H9 (cell line): Measurements from ENCODE around the gene KRTAP19-8. TPM values are rescaled to one million over a fixed set of nuclear protein-coding genes. Genes with fewer than 3 reads are reported as not detected.

Source experiments
- DNase-seq: peaks from one replicate; pipeline ENCODE4 v3.0.0-alpha.2; 2017
- H2AFZ ChIP-seq: one replicate; pipeline ENCODE4 v1.6.1; 2013; ENCODE audit warnings: mild to moderate bottlenecking, low read length, control low read depth, moderate library complexity
- H2AK5ac ChIP-seq: 2 replicates; pipeline ENCODE4 v1.6.1; 2013; ENCODE audit warnings: low read length, control low read depth, mixed read lengths; ENCODE audit not compliant: insufficient read length
- H2BK120ac ChIP-seq: one replicate; pipeline ENCODE4 v1.6.1; 2013; ENCODE audit warnings: low read depth, mild to moderate bottlenecking, low read length, control low read depth, inconsistent platforms; ENCODE audit not compliant: poor library complexity, severe bottlenecking
- H2BK12ac ChIP-seq: 2 replicates; pipeline ENCODE4 v1.6.1; 2013; ENCODE audit warnings: low read length, control low read depth, mixed read lengths, low read depth; ENCODE audit not compliant: insufficient read length
- H2BK15ac ChIP-seq: 2 replicates; pipeline ENCODE4 v1.6.1; 2013; ENCODE audit warnings: low read depth, low read length, control low read depth
- H2BK20ac ChIP-seq: one replicate; pipeline ENCODE4 v1.6.1; 2013; ENCODE audit warnings: low read depth, mild to moderate bottlenecking, low read length, control low read depth, inconsistent platforms; ENCODE audit not compliant: poor library complexity, severe bottlenecking
- H2BK5ac ChIP-seq: 2 replicates; pipeline ENCODE4 v1.6.1; 2013; ENCODE audit warnings: low read length, control low read depth, mixed read lengths; ENCODE audit not compliant: insufficient read length
- H3K14ac ChIP-seq: 2 replicates; pipeline ENCODE4 v1.6.1; 2013; ENCODE audit warnings: low read length, control low read depth; ENCODE audit not compliant: insufficient read depth
- H3K18ac ChIP-seq: 2 replicates; pipeline ENCODE4 v1.6.1; 2013; ENCODE audit warnings: low read depth, mild to moderate bottlenecking, mixed read lengths, low read length, control low read depth; ENCODE audit not compliant: insufficient read length
- H3K23ac ChIP-seq: 2 replicates; pipeline ENCODE4 v1.6.1; 2013; ENCODE audit warnings: low read length, control low read depth, mixed read lengths, low read depth; ENCODE audit not compliant: insufficient read length
- H3K23me2 ChIP-seq: 2 replicates; pipeline ENCODE4 v1.6.1; 2013; ENCODE audit warnings: low read depth, mild to moderate bottlenecking, mixed read lengths, low read length, control low read depth; ENCODE audit not compliant: insufficient read length, poor library complexity, severe bottlenecking
- H3K27ac ChIP-seq: 2 replicates; pipeline ENCODE4 v1.5.1; 2013; ENCODE audit warnings: low read length, control low read depth, mixed read lengths, low read depth; ENCODE audit not compliant: insufficient read length
- H3K27me3 ChIP-seq: 2 replicates; pipeline ENCODE4 v1.6.1; 2013; ENCODE audit warnings: low read length, control low read depth, inconsistent platforms; ENCODE audit not compliant: insufficient read depth
- H3K4ac ChIP-seq: 2 replicates; pipeline ENCODE4 v1.6.1; 2013; ENCODE audit warnings: low read depth, mild to moderate bottlenecking, control low read depth, inconsistent platforms, low read length, moderate library complexity
- H3K4me1 ChIP-seq: 2 replicates; pipeline ENCODE4 v1.6.1; 2013; ENCODE audit warnings: low read length, control low read depth, inconsistent platforms; ENCODE audit not compliant: insufficient read depth
- H3K4me2 ChIP-seq: 2 replicates; pipeline ENCODE4 v1.6.1; 2013; ENCODE audit warnings: low read length, control low read depth, mixed read lengths; ENCODE audit not compliant: insufficient read length, insufficient read depth
- H3K56ac ChIP-seq: 2 replicates; pipeline ENCODE4 v1.6.1; 2013; ENCODE audit warnings: low read depth, mild to moderate bottlenecking, mixed read lengths, low read length, control low read depth; ENCODE audit not compliant: insufficient read length
- H3K79me1 ChIP-seq: 2 replicates; pipeline ENCODE4 v1.6.1; 2013; ENCODE audit warnings: low read depth, mild to moderate bottlenecking, moderate library complexity, low read length, control low read depth, inconsistent platforms; ENCODE audit not compliant: insufficient read depth, poor library complexity, severe bottlenecking
- H3K79me2 ChIP-seq: 2 replicates; pipeline ENCODE4 v1.6.1; 2013; ENCODE audit warnings: low read length, control low read depth, inconsistent platforms; ENCODE audit not compliant: insufficient read depth
- H3K9ac ChIP-seq: 2 replicates; pipeline ENCODE4 v1.6.1; 2013; ENCODE audit warnings: low read length, control low read depth, mixed read lengths; ENCODE audit not compliant: insufficient read length; ENCODE audit errors: extremely low read depth
- H3K9me3 ChIP-seq: one replicate; pipeline ENCODE4 v1.6.1; 2013; ENCODE audit warnings: low read depth, low read length, inconsistent platforms; ENCODE audit not compliant: control insufficient read depth
- H3T11ph ChIP-seq: one replicate; pipeline ENCODE4 v1.6.1; 2013; ENCODE audit warnings: mild to moderate bottlenecking, low read length, control low read depth, inconsistent platforms
- H4K20me1 ChIP-seq: one replicate; pipeline ENCODE4 v1.6.1; 2013; ENCODE audit not compliant: control insufficient read depth, insufficient read length, insufficient read depth
- H4K5ac ChIP-seq: 2 replicates; pipeline ENCODE4 v1.6.1; 2013; ENCODE audit warnings: low read depth, mild to moderate bottlenecking, mixed read lengths, low read length, control low read depth; ENCODE audit not compliant: insufficient read length
- H4K8ac ChIP-seq: replicated peaks from 2 replicates; pipeline ENCODE4 v1.6.1; 2013; ENCODE audit warnings: low read length, control low read depth, mixed read lengths, low read depth; ENCODE audit not compliant: insufficient read length
- H4K91ac ChIP-seq: 2 replicates; pipeline ENCODE4 v1.6.1; 2013; ENCODE audit warnings: low read depth, mild to moderate bottlenecking, moderate library complexity, mixed read lengths, low read length, control low read depth; ENCODE audit not compliant: insufficient read length
- H3K27ac Mint-ChIP-seq, 3 experiments: 2 replicates in 2 of 3; 3 replicates in 1 of 3; pipeline ENCODE4 v1.8.0; 2020 to 2021; ENCODE audit warnings: mixed read lengths in 3 of 3, mild to moderate bottlenecking in 1 of 3, moderate library complexity in 1 of 3
- H3K27me3 Mint-ChIP-seq: 2 replicates; pipeline ENCODE4 v1.8.0; 2021; ENCODE audit warnings: low read depth, mild to moderate bottlenecking, moderate library complexity, mixed read lengths
- H3K36me3 Mint-ChIP-seq, 3 experiments: 2 replicates in 2 of 3; 3 replicates in 1 of 3; pipeline ENCODE4 v1.8.0; 2020 to 2021; ENCODE audit warnings: low read depth in 3 of 3, mixed read lengths in 3 of 3; ENCODE audit not compliant: insufficient read depth in 1 of 3
- H3K4me1 Mint-ChIP-seq, 2 experiments: 2 replicates each; pipeline ENCODE4 v1.8.0; 2020; ENCODE audit warnings: mixed read lengths in 2 of 2
- H3K4me3 Mint-ChIP-seq, 2 experiments: 2 replicates in 1 of 2; 3 replicates in 1 of 2; pipeline ENCODE4 v1.8.0; 2020 to 2021; ENCODE audit warnings: mild to moderate bottlenecking in 2 of 2, mixed read lengths in 2 of 2, moderate library complexity in 1 of 2
- H3K9me3 Mint-ChIP-seq, 2 experiments: 2 replicates in 1 of 2; 3 replicates in 1 of 2; pipeline ENCODE4 v1.8.0; 2020; ENCODE audit warnings: mild to moderate bottlenecking in 2 of 2, mixed read lengths in 2 of 2, moderate library complexity in 1 of 2
- WGBS: extraction: QIAGEN DNeasy Blood & Tissue Kit; methylation state at CpG from one replicate; pipeline ENCODE4 v1.1.7; 2013; ENCODE audit warnings: missing lambda C conversion rate, low lambda C conversion rate, mixed read lengths; ENCODE audit not compliant: insufficient read length; ENCODE audit errors: extremely low coverage; 5-methylcytosine and 5-hydroxymethylcytosine counted together
- total RNA-seq: library from RNA; stranded (reverse); gene quantifications from 2 replicates; pipeline ENCODE4 v1.2.1, GENCODE V29; 2021
- TF ChIP-seq, protein P1 (sequence below): fragments of 200-600 bp; sonication (generic); conservative IDR thresholded peaks from 3 replicates; pipeline ENCODE4 v1.8.0; 2021; ENCODE audit warnings: antibody characterized with exemption, mild to moderate bottlenecking

Gene KRTAP19-8
- total RNA-seq, 1 experiment from 2014 or later = not detected

DNA sequence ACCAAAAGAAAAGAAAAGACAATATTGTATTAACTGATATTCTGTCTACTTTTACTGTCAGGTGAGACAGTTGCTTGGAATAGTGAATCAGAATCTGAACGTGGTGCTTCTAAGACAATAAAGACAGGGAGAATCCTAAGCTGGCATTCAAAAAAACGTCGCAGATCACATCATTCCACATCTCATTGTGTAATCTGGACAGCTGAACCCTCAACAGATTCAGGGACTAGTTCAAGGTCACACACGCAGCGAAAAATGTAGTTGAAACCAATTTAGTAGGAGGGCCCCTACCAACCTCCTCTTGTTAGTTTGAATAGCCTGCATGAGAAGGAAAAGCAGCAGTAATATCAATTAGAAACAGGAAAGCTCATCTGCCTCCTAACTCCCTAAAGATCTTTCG, 46.4 kb upstream of the KRTAP19-8 start:
- Histone ChIP-seq H4K5ac (no peak overlapping the region), H2AK5ac (no peak overlapping the region), H3K23me2 (no peaks in the 10 kb centered on the region), H2BK20ac (no peak overlapping the region), H3K23ac (no peak overlapping the region), H2BK15ac (no peak overlapping the region), H3K56ac (no peak overlapping the region), H4K8ac (no peak overlapping the region), H2BK5ac (no peak overlapping the region), H3K79me1 (no peaks in the 10 kb centered on the region), H2AFZ (no peak overlapping the region), H3K4me2 (no peak overlapping the region), H3K14ac (no peak overlapping the region), H3K4me1 (no peaks in the 10 kb centered on the region), H3K27me3 (no peaks in the 10 kb centered on the region), H3K18ac (no peak overlapping the region), H2BK12ac (no peak overlapping the region), H3K9ac (no peak overlapping the region), H4K20me1 (no peaks in the 10 kb centered on the region), H3K27ac (no peak overlapping the region), H4K91ac (no peak overlapping the region), H2BK120ac (no peak overlapping the region), H3K79me2 (no peaks in the 10 kb centered on the region), H3K4ac (no peak overlapping the region), H3K9me3 (no peaks in the 10 kb centered on the region), H3T11ph (no peak overlapping the region)
- no peak overlapping the region for H3K4me3 Mint-ChIP-seq
- no peaks in the 10 kb centered on the region for H3K27me3 Mint-ChIP-seq
- peaks cover 0 to 2% of the 10 kb centered on the region in 2 experiments; a peak in 2 of 5 replicates for H3K9me3 Mint-ChIP-seq
- no peaks in the 10 kb centered on the region; a peak in 1 of 4 replicates for H3K4me1 Mint-ChIP-seq
- no CpG with 5 or more reads among the region's 6 CpGs for WGBS
- no peak overlapping the region for H3K27ac Mint-ChIP-seq
- TF ChIP-seq, protein P1, sequence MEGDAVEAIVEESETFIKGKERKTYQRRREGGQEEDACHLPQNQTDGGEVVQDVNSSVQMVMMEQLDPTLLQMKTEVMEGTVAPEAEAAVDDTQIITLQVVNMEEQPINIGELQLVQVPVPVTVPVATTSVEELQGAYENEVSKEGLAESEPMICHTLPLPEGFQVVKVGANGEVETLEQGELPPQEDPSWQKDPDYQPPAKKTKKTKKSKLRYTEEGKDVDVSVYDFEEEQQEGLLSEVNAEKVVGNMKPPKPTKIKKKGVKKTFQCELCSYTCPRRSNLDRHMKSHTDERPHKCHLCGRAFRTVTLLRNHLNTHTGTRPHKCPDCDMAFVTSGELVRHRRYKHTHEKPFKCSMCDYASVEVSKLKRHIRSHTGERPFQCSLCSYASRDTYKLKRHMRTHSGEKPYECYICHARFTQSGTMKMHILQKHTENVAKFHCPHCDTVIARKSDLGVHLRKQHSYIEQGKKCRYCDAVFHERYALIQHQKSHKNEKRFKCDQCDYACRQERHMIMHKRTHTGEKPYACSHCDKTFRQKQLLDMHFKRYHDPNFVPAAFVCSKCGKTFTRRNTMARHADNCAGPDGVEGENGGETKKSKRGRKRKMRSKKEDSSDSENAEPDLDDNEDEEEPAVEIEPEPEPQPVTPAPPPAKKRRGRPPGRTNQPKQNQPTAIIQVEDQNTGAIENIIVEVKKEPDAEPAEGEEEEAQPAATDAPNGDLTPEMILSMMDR = no peak
- no peak for DNase-seq
- H3K36me3 Mint-ChIP-seq = peaks cover 0 to 4% (median 0%) of the 10 kb centered on the region in 3 experiments; a peak in 3 of 7 replicates
